ELR (cell line): ENCODE data around the gene NFAT5.
"Not testable (repeated sequence)": the region's sequence is repeated elsewhere in the genome, so short reads cannot be mapped to it uniquely, and the experiment has no call there.

ENCODE experiments used
- DNase-seq: peaks from one replicate; pipeline ENCODE4 v3.0.0-alpha.2; 2015; ENCODE audit warnings: low read depth

Gene NFAT5

GRCh38 chr16:69595127-69596036, 29.6 kb downstream of the NFAT5 start:
- DNase-seq: peak; percentile 83

GRCh38 chr16:69596801-69597200, 31.0 kb downstream of the NFAT5 start:
- DNase-seq: no peak

- DNase-seq: no peak
These were observed 32.3 kb downstream of the NFAT5 start for GRCh38 chr16:69598045-69598444.

DNA sequence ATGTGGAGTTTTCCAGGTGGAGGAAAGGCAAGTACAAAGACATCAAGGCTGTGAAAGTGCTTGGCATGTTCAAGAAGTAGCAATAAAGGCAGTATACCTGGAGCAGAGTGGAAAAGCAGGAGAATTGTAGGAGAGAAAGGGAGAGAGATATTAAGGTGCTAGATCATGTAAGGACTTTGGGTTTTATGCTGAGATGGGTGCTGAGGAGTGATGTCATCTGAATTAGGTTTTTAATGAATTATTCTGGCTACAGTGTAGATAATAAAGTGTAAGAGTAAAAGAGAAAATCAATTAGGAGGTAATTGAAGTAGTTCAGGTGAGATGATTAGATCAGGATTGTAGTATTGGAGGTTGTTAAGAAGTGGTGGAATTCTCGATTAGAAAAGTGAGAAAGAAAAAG, 34.0 kb downstream of the NFAT5 start:
- DNase-seq: no peak

- no peak for DNase-seq
These were observed 34.4 kb downstream of the NFAT5 start for GRCh38 chr16:69600202-69600601.

DNA sequence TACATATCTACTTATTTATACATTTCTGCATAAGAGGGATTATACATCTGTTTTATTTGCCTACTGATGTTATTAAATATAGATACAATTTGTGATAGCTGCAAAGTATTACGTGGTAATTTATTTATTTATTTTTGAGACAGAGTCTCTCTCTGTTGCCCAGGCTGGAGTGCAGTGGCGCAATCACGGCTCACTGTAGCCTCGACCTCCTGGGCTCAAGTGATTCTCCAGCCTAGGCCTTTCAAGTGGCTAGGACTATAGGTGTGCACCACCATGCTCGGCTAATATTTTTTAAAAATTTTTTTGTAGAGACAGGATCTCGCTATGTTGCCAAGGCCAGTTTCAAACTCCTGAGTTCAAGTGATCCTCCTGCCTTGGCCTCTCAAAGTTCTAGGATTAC, 35.5 kb downstream of the NFAT5 start:
- DNase-seq: no peak

- DNase-seq: no peak
These were observed 41.2 kb downstream of the NFAT5 start for GRCh38 chr16:69606985-69607384.

GRCh38 chr16:69607674-69608073, 41.9 kb downstream of the NFAT5 start:
- no peak for DNase-seq

GRCh38 chr16:69610356-69610755, 44.6 kb downstream of the NFAT5 start:
- no peak for DNase-seq

GRCh38 chr16:69611103-69611640, 45.4 kb downstream of the NFAT5 start:
- no peak for DNase-seq

DNA sequence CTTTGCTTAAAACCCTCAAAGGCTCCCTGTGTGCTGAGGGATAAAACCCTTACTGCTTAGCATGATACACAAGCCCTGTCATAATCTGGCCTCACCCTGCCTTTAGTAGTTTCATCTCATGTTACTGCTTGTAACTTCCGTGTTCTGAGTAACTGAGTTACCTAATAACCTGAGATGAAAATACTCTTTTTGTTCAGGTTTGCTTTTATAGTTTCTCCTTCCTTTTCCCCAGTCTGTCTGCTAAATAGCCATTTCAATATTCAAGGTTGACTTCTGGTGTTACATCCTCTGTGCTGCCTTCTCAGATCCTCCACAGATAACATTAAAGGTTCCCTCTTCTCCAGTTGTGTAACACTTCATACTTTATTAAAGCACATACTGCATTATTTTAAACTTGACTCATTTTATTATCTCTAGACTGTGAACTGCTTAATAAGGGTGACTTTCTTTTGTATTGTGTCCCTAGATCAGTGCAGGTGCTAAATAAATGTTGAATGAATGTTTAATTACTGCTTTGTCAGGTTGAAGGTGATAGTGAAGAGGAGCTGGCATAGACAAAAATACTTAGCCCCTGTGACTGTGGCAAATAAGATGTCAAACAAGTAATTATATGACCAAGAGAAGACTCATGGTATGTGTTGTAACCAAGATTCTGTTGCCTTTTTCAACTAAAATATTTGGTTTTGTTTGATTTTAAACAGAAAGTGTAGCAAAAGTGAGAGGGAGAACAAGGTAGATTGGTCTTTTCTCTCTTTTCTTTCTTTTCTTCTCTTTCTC, 47.8 kb downstream of the NFAT5 start:
- peak; percentile 15 for DNase-seq

DNA sequence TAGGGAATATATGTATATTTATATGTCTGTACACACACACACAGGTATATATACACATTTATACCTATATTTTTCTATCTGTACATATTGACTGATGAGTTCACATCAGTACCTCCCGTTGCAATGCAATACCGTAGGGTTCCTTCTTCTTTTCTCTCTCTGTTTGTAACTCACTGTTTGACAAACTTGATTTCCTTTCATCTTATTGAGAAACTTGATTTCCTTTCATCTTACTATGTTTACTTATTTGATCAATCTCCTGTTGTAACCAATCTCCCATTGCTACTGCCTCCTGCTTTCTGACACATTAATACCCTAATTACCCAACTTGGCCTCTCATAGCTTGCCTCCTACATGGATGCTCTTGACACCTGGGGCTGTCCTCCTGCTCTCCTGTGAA, 49.8 kb downstream of the NFAT5 start:
- no peak for DNase-seq

DNA sequence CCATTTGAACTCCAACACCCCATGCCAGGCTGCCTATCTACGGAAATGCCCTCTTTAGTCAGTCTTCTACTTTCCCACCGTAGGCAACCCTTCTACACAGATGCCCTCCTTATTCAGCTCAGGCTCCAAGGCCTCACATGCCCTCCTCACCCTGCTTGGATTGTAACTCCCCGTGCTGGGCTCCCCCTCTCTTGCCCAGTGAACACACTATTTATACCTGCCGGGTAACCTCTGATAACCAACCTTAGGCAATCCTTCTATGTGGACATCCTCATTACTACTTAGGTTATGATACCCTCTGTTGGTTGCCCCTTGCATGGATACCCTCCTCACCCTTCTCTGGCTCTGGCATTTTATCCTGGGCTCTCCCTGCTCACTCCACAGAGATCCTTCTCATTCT, 50.3 kb downstream of the NFAT5 start:
- DNase-seq: no peak

GRCh38 chr16:69618307-69618706, 52.5 kb downstream of the NFAT5 start:
- no peak for DNase-seq

- DNase-seq: no peak
These were observed 53.0 kb downstream of the NFAT5 start for GRCh38 chr16:69618721-69619120.

- DNase-seq: no peak
These were observed 53.7 kb downstream of the NFAT5 start for GRCh38 chr16:69619514-69619913.

DNA sequence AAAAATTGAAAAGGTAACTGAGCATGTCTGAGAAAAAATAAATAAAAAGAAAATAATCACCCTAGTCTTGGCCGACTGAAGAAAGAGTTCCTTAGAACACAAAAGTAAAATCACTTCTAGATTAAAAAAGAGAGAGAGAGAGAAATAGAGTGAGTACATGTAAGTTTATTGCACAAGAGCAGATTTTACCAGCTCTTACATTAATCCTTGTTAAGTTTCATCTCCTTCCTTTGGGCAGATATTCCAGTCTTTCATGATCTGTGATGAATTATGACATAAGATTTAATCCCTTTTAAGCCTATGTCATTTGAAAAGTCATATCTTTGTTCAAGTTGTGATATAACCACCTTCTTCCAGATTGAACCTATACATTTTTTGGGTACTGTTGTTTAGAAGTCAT, 54.8 kb downstream of the NFAT5 start:
- no peak for DNase-seq

DNA sequence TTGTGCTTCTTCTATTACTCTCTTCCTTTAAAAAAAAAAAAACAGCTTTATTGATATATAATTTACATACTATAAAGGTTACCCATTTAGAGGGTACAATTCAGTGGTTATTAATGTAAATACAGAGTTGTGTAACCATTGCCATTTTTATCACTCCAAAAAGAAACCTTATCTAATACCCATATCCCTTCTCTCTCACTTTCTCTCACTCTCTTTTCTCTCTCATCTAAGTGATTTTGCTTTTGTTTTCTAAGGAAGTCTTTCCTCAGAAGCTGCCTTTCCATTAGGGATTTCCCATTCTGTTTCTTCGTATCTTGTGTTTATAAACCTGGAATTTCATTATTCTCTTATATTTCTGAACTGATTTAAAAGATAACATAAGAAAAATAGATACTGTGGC, 55.5 kb downstream of the NFAT5 start:
- DNase-seq: no peak

GRCh38 chr16:69626256-69626655, 60.5 kb downstream of the NFAT5 start:
- peak; percentile 36 for DNase-seq

DNA sequence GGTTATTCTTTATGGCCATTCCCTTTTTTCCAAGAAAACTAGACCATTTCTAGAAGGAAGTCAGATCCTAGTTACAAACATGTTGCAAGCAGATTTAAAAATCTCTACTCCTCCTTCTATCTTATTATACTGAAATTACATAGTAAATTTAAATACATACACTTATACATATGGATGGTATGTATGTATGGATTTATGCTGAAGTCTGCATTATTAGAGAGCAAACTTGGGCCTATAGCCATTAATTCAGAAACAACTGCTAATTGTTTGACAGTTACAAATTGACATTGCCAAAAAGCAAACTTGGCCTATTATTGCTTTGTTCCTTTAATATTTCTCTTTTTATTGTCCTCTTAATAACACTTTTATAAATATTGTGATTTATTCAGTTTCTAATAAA, 67.1 kb downstream of the NFAT5 start:
- DNase-seq: no peak

GRCh38 chr16:69633375-69633774, 67.6 kb downstream of the NFAT5 start:
- DNase-seq: no peak

DNA sequence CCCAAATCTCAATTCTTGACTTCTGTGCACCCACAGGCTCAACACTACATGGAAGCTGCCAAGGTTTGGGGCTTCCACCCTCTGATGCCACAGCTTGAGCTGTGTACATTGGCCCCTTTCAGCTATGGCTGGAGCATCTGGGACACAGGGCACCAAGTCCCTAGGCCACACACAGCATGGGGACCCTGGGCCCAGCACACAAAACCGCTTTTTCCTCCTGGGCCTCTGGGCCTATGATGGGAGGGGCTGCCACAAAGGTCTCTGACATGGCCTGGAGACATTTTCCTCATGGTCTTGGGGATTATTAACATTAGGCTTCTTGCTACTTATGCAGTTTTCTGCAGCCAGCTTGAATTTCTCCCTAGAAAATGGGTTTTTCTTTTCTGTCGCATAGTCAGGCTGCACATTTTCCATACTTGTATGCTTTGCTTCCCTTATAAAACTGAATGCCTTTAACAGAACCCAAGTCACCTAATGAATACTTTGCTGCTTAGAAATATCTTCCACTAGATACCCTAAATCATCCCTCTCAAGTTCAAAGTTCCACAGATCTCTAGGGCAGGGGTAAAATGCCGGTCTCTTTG, 70.9 kb downstream of the NFAT5 start:
- not testable (repeated sequence) for DNase-seq
